Adrenal gland (tissue), 12 donors: Measurements from ENCODE around the gene KRTAP10-8. TPM values are rescaled to one million over a fixed set of nuclear protein-coding genes. Genes with fewer than 3 reads are reported as not detected.
"Not testable (repeated sequence)": the region's sequence is repeated elsewhere in the genome, so short reads cannot be mapped to it uniquely, and the experiment has no call there.

Experiments
- DNase-seq, 7 donors: peaks; one replicate each; pipeline ENCODE4 v3.0.0-alpha.2; 2019 to 2020
- H3K27ac ChIP-seq, 5 donors: fragments of 200-600 bp; sonication (generic) in 4 of 5; 1 replicate in 3 of 5; 2 replicates in 2 of 5; pipeline versions ENCODE4 v1.5.1 to v1.8.0; 2016 to 2020; ENCODE audit warnings: mild to moderate bottlenecking in 1 of 5
- H3K27me3 ChIP-seq: fragments of 200-600 bp; 2 replicates; pipeline ENCODE4 v1.8.0; 2021
- H3K36me3 ChIP-seq, 2 donors: fragments of 200-600 bp; replicated peaks in 1 of 2; 1 replicate in 1 of 2; 2 replicates in 1 of 2; pipeline versions ENCODE4 v1.5.1 to v1.8.0; 2018 to 2022
- H3K4me1 ChIP-seq, 2 donors: fragments of 200-600 bp; replicated peaks in 1 of 2; 1 replicate in 1 of 2; 2 replicates in 1 of 2; pipeline versions ENCODE4 v1.5.1 to v1.8.0; 2018 to 2021
- H3K4me3 ChIP-seq, 4 donors: fragments of 200-600 bp; sonication (generic) in 3 of 4; one replicate each; pipeline ENCODE4 v1.5.1; 2016 to 2018
- H3K9me3 ChIP-seq, 3 donors: fragments of 200-600 bp; sonication (generic) in 1 of 3; replicated peaks in 1 of 3; 1 replicate in 2 of 3; 2 replicates in 1 of 3; pipeline versions ENCODE4 v1.5.1 to v1.8.0; 2016 to 2021
- POLR2A ChIP-seq, 2 donors: fragments of 450-650 bp; IDR thresholded peaks; one replicate each; pipeline ENCODE4 v1.6.1; 2017; ENCODE audit warnings: antibody characterized with exemption in 2 of 2, mild to moderate bottlenecking in 2 of 2, moderate library complexity in 1 of 2
- WGBS, 4 donors: extraction: QIAGEN DNeasy Blood & Tissue Kit in 2 of 4; methylation state at CpG; one replicate each; pipeline versions ENCODE4 v1.1.5 to v1.1.7; 2013 to 2017; 5-methylcytosine and 5-hydroxymethylcytosine counted together
- intact Hi-C, 2 donors: fragments of 100-400 bp; cut with DNase I; formaldehyde crosslinking; loops; one replicate each; pipeline versions ENCODE4 v1.14.1 to v1.15.0; 2022 to 2023
- polyA plus RNA-seq, 3 donors: library from polyadenylated mRNA; stranded (reverse); fragments of 200-250 nt in 2 of 3; fragments of 350-450 nt in 1 of 3; fragmentation: Illumina TruSeq in 1 of 3; extraction: RNeasy Lipid Tissue Mini Kit (QIAGEN cat#74804) in 1 of 3; gene quantifications; one replicate each; pipeline ENCODE4 v1.2.3, GENCODE V29; 2013 to 2014
- total RNA-seq, 9 donors: library from RNA; depleted of rRNA in 4 of 9; stranded (reverse); fragments of >200 nt in 4 of 9; fragments of 120-200 nt in 1 of 9; fragmentation: NEBNext Ultra II Directional in 1 of 9; extraction: Animal tissue kit (Norgen Biotek cat#: 25700) in 1 of 9; gene quantifications; one replicate each; pipeline versions ENCODE4 v1.1.0 to v1.2.4, GENCODE V29; 2013 to 2023
- TF ChIP-seq, protein P1 (sequence below), 6 experiments: fragments of 450-650 bp in 4 of 6; fragments of 200-600 bp in 2 of 6; sonication (generic) in 1 of 6; IDR thresholded peaks; 1 replicate in 5 of 6; 2 replicates in 1 of 6; pipeline versions ENCODE4 v1.5.1 to v1.8.0; 2016 to 2021; ENCODE audit warnings: antibody characterized with exemption in 6 of 6, mild to moderate bottlenecking in 2 of 6, moderate library complexity in 1 of 6
- donor health status: healthy with polysubstance abuse.
- donor health status: Bipolar disorder and iron deficiency.
- donor health status: DM: yes; HTN: yes; CAD: no.
- donor health status: DM: no; HTN: no; CAD: no.
- donor health status: DM: no; HTN: no; CAD: no.
- donor health status: DM: yes; HTN: yes; CAD: no.

Gene KRTAP10-8
- total and polyA plus RNA-seq, 12 donors, result not detected

DNA sequence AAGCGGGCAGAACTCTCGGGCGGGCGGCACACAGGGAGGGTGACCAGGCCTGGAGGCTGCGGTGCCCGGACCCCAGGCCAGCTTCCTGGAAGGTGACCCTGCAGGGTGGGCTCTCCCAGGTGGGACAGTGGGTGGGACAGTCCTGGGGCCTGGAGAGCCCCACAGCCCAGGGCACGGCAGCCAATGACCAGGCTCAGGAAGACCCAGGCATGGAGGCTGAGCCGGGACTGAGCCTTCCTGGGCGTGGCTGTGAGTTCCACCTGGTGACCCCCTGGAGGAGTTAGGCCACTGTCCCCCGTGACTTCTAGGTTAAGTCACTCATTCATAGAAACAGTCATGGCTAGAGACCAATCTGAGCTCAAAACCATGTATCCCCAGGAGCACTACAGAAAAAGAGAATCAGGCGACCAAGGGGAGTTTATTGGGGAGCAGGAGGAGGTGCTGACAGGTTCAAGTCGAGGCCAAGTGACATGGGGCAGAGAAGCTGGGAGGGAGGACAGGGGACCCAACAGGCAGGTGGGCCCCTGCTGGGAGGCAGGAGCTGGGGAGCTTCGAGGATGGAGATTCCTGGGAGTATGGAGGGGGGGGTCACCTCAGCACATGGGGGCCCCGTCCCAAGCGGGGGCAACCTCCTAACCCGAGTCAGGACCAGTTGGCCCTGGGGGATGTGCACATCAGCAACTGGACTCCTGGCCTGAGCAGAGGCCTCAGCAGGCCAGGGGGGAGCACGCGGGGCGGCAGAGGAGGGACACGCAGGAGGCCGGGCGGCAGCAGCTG, 32.6 kb upstream of the KRTAP10-8 start:
- no peak for TF ChIP-seq POLR2A (IDR thresholded peaks at IDR 0.05)
- TF ChIP-seq, protein P1, sequence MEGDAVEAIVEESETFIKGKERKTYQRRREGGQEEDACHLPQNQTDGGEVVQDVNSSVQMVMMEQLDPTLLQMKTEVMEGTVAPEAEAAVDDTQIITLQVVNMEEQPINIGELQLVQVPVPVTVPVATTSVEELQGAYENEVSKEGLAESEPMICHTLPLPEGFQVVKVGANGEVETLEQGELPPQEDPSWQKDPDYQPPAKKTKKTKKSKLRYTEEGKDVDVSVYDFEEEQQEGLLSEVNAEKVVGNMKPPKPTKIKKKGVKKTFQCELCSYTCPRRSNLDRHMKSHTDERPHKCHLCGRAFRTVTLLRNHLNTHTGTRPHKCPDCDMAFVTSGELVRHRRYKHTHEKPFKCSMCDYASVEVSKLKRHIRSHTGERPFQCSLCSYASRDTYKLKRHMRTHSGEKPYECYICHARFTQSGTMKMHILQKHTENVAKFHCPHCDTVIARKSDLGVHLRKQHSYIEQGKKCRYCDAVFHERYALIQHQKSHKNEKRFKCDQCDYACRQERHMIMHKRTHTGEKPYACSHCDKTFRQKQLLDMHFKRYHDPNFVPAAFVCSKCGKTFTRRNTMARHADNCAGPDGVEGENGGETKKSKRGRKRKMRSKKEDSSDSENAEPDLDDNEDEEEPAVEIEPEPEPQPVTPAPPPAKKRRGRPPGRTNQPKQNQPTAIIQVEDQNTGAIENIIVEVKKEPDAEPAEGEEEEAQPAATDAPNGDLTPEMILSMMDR (IDR thresholded peaks at IDR 0.05), result no peak
- peak in 1 of 7 donors; percentile 6 for DNase-seq
- H3K27me3 ChIP-seq, result peaks cover 7% of the 10 kb centered on the region
- H3K4me3 ChIP-seq, result no peak overlapping the region
- peaks cover 0 to 7% (median 0%) of the 10 kb centered on the region in 3 donors for H3K9me3 ChIP-seq
- WGBS, 4 donors, result 59 to 78% (median 74%) methylated on average over 7 to 22 of the region's 22 CpGs
- intact Hi-C loops, result no loop called here
- no peak overlapping the region for H3K27ac ChIP-seq
- H3K4me1 ChIP-seq, result no peaks in the 10 kb centered on the region
- no peaks in the 10 kb centered on the region for H3K36me3 ChIP-seq

DNA sequence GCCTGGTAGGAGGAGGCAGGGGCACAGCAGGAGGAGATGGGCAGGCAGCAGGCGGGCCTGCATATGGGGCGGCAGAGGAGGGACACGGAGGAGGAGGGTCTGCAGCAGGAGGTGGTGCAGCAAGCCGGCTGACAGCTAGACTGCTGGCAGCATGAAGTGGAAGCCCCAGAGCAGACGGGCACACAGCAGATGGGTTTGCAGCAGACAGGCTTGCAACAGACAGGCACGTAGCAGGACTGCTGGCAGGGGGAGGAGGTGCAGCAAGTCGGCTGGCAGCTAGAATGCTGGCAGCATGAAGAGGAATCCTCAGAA, 32.1 kb upstream of the KRTAP10-8 start:
- peak in 1 of 7 donors; percentile 11 for DNase-seq
- Histone ChIP-seq H3K4me1 (no peaks in the 10 kb centered on the region), H3K4me3 (no peak overlapping the region), H3K27ac (no peak overlapping the region), H3K36me3 (no peaks in the 10 kb centered on the region), H3K9me3 (peaks cover 0 to 7% (median 0%) of the 10 kb centered on the region in 3 donors), H3K27me3 (peaks cover 5% of the 10 kb centered on the region)
- 65 to 71% (median 65%) methylated on average over 7 of the region's 7 CpGs for WGBS, 4 donors
- intact Hi-C loops, result no loop called here
- TF ChIP-seq, protein P1 (IDR thresholded peaks at IDR 0.05), result no peak
- TF ChIP-seq POLR2A (IDR thresholded peaks at IDR 0.05), result no peak

GRCh38 chr21:44580231-44580821, 31.6 kb upstream of the KRTAP10-8 start, which contains the start of gene KRTAP10-5:
Gene KRTAP10-5 (minus strand): TSS chr21:44580604. CDS start chr21:44580578, 26 bp downstream.
- DNase-seq, result peak in 1 of 7 donors; percentile 9
- 38 to 49% (median 43%) methylated on average over 14 to 19 of the region's 19 CpGs for WGBS, 4 donors
- H3K27me3 ChIP-seq, intact Hi-C loops, H3K27ac ChIP-seq, H3K9me3 ChIP-seq, H3K4me3 ChIP-seq, H3K36me3 ChIP-seq, H3K4me1 ChIP-seq: not testable (repeated sequence)

GRCh38 chr21:44581158-44581557, 30.7 kb upstream of the KRTAP10-8 start:
- Histone ChIP-seq H3K27ac (no peak overlapping the region), H3K9me3 (peaks cover 0 to 7% (median 0%) of the 10 kb centered on the region in 3 donors), H3K27me3 (peaks cover 11% of the 10 kb centered on the region), H3K4me1 (no peaks in the 10 kb centered on the region), H3K36me3 (no peaks in the 10 kb centered on the region), H3K4me3 (no peak overlapping the region)
- WGBS, 4 donors, result 79 to 83% (median 80%) methylated on average over 3 of the region's 3 CpGs
- intact Hi-C loops, result no loop called here
- DNase-seq, result no peak
- TF ChIP-seq, protein P1 (IDR thresholded peaks at IDR 0.05), result no peak
- TF ChIP-seq POLR2A (IDR thresholded peaks at IDR 0.05), result no peak
